Colonic mucosa (tissue), 4 donors: ENCODE measurements around the gene RCN1. TPM values are rescaled to one million over a fixed set of nuclear protein-coding genes. Genes with fewer than 3 reads are reported as not detected.

ENCODE experiments used
- DNase-seq: peaks from one replicate; pipeline ENCODE4 v3.0.0-alpha.2; 2020
- H3K27ac ChIP-seq: fragments of 200-600 bp; one replicate; pipeline ENCODE4 v1.8.0; 2021
- H3K27me3 ChIP-seq: fragments of 200-600 bp; one replicate; pipeline ENCODE4 v1.8.0; 2021
- H3K36me3 ChIP-seq: fragments of 200-600 bp; one replicate; pipeline ENCODE4 v1.8.0; 2021
- H3K4me1 ChIP-seq: fragments of 200-600 bp; one replicate; pipeline ENCODE4 v1.8.0; 2021; ENCODE audit warnings: mild to moderate bottlenecking
- H3K4me3 ChIP-seq: fragments of 200-600 bp; one replicate; pipeline ENCODE4 v1.8.0; 2021
- H3K9ac ChIP-seq, 2 donors: one replicate each; pipeline ENCODE4 v1.7.0; 2013; ENCODE audit warnings: control low read depth in 2 of 2, low read depth in 2 of 2, low read length in 2 of 2
- H3K9me3 ChIP-seq: fragments of 200-600 bp; one replicate; pipeline ENCODE4 v1.8.0; 2021
- intact Hi-C: fragments of 100-400 bp; cut with DNase I; formaldehyde crosslinking; loops from one replicate; pipeline ENCODE4 v1.14.1; 2022
- total RNA-seq, 2 donors: library from RNA; stranded (reverse); fragmentation: NEBNext Ultra II Directional in 1 of 2; extraction: Animal tissue kit (Norgen Biotek cat#: 25700) in 1 of 2; gene quantifications; one replicate each; pipeline ENCODE4 v1.2.1, GENCODE V29; 2021
- TF ChIP-seq, protein P1 (sequence below): fragments of 200-600 bp; IDR thresholded peaks from one replicate; pipeline ENCODE4 v1.8.0; 2022; ENCODE audit warnings: antibody characterized with exemption, mild to moderate bottlenecking
- donor health status: healthy.
- donor health status: DM: no; HTN: no; CAD: no.
- donor health status: DM: no; HTN: no; CAD: no.

Gene RCN1
- total RNA-seq, 2 donors from 2014 or later: 51.0 to 52.7 TPM

DNA sequence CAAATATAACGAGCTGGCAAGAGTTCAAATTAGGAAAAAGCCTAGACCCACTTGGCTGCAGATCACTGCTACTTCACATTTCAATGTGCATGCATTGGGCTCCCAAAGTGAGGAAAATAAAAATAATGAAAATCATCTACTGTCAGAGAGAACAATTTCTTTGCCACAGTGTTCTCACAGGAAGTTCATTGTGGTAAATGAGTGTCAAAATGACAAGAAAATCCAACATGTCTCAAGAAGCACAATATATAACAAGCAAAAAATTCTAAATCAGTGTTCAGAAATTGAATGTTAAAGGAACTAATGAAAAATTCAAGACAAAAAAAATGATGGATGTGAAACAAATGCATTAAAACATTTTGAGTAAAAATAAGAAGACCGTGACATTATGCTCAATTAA, 31.3 kb downstream of the RCN1 start:
- Histone ChIP-seq H3K4me1 (no peaks in the 10 kb centered on the region), H3K27ac (no peak overlapping the region), H3K4me3 (no peak overlapping the region), H3K9me3 (no peaks in the 10 kb centered on the region), H3K9ac (no peak overlapping the region), H3K36me3 (no peaks in the 10 kb centered on the region), H3K27me3 (no peaks in the 10 kb centered on the region)
- TF ChIP-seq, protein P1, sequence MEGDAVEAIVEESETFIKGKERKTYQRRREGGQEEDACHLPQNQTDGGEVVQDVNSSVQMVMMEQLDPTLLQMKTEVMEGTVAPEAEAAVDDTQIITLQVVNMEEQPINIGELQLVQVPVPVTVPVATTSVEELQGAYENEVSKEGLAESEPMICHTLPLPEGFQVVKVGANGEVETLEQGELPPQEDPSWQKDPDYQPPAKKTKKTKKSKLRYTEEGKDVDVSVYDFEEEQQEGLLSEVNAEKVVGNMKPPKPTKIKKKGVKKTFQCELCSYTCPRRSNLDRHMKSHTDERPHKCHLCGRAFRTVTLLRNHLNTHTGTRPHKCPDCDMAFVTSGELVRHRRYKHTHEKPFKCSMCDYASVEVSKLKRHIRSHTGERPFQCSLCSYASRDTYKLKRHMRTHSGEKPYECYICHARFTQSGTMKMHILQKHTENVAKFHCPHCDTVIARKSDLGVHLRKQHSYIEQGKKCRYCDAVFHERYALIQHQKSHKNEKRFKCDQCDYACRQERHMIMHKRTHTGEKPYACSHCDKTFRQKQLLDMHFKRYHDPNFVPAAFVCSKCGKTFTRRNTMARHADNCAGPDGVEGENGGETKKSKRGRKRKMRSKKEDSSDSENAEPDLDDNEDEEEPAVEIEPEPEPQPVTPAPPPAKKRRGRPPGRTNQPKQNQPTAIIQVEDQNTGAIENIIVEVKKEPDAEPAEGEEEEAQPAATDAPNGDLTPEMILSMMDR: no peak
- intact Hi-C loops: no loop called here
- DNase-seq: no peak

DNA sequence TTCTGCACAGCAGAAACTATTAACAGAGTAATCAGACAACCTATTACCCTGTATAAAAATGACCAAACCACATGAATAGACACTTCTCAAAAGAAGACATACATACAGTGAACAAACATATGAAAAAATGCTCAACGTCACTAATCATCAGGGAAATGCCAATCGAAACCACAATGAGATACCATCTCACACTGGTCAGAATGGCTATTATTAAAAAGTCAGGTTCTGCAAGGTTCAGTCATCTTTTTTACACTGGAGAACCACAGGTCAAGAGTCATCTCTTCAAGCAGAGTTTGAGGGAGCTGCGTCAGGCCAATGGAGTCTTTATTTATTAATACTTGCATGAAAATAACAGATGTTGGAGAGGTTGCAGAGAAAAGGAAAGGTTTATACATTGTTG, 40.4 kb downstream of the RCN1 start:
- Histone ChIP-seq H3K9ac (no peak overlapping the region), H3K9me3 (no peaks in the 10 kb centered on the region), H3K4me1 (no peaks in the 10 kb centered on the region), H3K36me3 (no peaks in the 10 kb centered on the region), H3K4me3 (no peak overlapping the region), H3K27ac (no peak overlapping the region), H3K27me3 (no peaks in the 10 kb centered on the region)
- no peak for DNase-seq
- TF ChIP-seq, protein P1: no peak
- intact Hi-C loops: no loop called here

DNA sequence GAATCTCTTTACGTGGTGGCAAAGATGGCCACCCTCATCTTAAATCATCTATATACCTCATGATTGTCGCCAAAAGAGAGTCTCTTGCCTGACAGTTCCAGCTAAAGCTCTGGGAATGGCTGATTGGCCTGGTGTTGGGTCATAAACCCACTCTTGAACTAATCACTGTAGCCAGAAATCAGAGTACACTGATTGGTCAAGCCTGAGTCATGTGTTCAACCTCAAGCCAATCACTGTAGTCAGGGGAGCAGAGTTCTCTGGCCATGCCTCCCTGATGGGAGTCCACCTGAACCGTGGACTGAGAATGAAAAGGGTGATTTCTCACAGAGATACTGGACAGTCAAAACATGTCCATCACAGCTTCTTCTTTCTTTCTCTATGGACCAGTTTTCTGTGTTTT, 45.8 kb downstream of the RCN1 start:
- H3K9ac ChIP-seq: no peak overlapping the region
- H3K9me3 ChIP-seq: no peaks in the 10 kb centered on the region
- no peak overlapping the region for H3K27ac ChIP-seq
- H3K27me3 ChIP-seq: no peaks in the 10 kb centered on the region
- H3K4me3 ChIP-seq: no peak overlapping the region
- TF ChIP-seq, protein P1: no peak
- H3K36me3 ChIP-seq: no peaks in the 10 kb centered on the region
- intact Hi-C loops: no loop called here
- DNase-seq: no peak
- no peaks in the 10 kb centered on the region for H3K4me1 ChIP-seq

DNA sequence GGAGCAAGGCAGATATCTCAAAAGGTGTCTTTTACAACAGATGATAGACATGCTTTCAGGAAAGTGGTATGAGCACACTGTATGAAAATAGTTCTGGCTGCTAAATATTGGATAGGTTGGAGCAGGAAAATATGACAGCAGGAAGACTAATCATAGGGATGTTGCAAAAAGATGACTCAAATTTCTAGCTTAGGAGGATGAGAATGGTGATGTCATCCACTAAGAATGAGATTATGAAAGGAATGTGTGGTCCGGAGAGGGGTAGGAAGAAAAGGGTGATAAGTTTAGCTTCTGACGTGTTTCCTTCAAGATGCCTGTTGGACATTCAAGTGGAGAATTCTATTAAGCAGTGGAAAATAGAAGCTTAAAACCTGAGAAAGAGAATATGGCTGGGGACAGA, 46.4 kb downstream of the RCN1 start:
- Histone ChIP-seq H3K4me3 (no peak overlapping the region), H3K4me1 (no peaks in the 10 kb centered on the region), H3K9me3 (no peaks in the 10 kb centered on the region), H3K36me3 (no peaks in the 10 kb centered on the region), H3K27me3 (no peaks in the 10 kb centered on the region), H3K9ac (no peak overlapping the region), H3K27ac (no peak overlapping the region)
- intact Hi-C loops: no loop called here
- DNase-seq: no peak
- TF ChIP-seq, protein P1: no peak

DNA sequence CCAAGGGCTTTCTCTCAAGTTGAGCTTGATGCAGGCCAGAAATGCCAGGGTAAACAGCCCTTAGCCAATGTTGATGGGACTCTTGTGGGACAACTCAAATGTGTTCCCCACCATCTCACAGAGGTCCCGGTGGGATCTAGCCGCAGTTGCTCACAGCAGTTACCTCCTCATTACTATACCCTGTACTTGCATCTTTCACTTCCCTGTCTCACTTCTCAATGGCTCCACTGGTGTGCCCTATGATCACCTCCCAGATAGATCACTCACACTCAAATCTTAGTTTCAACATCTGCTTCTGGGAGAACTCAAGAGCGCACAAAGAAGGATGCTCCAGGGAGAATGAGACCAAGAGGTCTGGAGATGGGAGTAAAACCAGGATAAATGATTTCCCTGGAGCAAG, 47.0 kb downstream of the RCN1 start:
- Histone ChIP-seq H3K4me1 (no peaks in the 10 kb centered on the region), H3K27me3 (no peaks in the 10 kb centered on the region), H3K9ac (no peak overlapping the region), H3K36me3 (no peaks in the 10 kb centered on the region), H3K27ac (no peak overlapping the region), H3K4me3 (no peak overlapping the region), H3K9me3 (no peaks in the 10 kb centered on the region)
- DNase-seq: no peak
- TF ChIP-seq, protein P1: no peak
- intact Hi-C loops: no loop called here

DNA sequence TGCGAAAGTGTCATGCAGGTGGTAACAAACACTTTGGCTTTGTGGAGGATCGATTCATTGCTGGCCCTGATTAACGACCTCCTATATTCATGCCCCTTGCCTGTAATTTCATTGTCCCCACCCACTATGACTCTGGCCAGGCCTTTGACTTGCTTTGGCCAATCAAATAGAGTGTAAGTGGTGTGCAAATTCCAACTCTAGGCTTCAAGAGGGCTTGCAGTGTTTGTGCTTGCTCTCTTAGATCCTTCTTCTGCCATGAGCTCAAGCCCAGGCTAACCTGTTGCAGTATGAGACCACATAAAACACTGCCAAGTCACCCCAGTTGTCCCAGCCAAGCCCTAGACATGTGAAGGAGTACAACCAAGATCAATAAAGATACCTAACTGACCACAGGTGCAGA, 48.0 kb downstream of the RCN1 start:
- Histone ChIP-seq H3K9ac (no peak overlapping the region), H3K4me1 (no peaks in the 10 kb centered on the region), H3K4me3 (no peak overlapping the region), H3K9me3 (no peaks in the 10 kb centered on the region), H3K27me3 (no peaks in the 10 kb centered on the region), H3K36me3 (no peaks in the 10 kb centered on the region), H3K27ac (no peak overlapping the region)
- no peak for DNase-seq
- TF ChIP-seq, protein P1: no peak
- intact Hi-C loops: no loop called here
